CD4-positive, alpha-beta T cell treated with Interferon gamma for 1 hour (primary cell): Measurements from ENCODE around the gene DHX36.

Experiments used
- DNase-seq: peaks from one replicate; pipeline ENCODE4 v3.0.0-alpha.2; 2020

The DHX36 gene

DNA sequence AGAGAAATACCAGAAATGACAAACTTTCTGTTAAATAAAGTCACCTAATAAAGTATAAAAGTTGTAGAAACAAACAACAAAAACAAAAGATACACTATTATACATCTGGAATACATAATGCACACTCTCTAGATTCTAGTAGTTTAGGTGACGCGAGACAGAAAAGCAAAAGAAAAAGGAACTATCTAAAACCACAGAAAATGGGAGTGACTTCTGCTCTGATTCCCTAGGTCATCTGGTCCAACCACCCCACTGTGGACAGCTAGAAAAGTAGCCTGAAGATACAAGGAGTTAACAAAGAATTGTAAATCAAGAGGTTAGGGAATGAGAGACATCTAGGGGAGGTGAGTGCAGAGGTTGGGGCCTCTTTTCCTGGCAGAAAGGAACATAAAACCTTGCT, 39.1 kb downstream of the DHX36 start:
- no peak for DNase-seq

DNA sequence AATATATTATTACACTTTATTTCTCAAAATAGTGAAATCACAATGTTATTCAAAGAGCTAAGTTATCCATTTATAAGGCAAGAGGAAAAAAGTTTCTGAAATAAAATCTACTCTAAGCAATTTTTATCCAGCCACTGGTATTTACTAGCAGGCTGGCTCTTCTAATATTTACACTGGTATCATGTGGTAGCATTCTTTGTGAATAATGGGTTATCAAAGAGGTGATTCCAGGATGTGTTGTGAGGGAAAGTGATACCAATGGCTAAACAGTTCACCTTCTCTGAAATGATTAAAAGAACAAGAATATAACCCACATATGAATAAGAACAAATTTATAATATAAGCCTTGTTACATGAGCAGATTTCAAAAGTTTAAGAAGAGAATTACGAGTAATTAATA, 44.1 kb downstream of the DHX36 start:
- DNase-seq = no peak

DNA sequence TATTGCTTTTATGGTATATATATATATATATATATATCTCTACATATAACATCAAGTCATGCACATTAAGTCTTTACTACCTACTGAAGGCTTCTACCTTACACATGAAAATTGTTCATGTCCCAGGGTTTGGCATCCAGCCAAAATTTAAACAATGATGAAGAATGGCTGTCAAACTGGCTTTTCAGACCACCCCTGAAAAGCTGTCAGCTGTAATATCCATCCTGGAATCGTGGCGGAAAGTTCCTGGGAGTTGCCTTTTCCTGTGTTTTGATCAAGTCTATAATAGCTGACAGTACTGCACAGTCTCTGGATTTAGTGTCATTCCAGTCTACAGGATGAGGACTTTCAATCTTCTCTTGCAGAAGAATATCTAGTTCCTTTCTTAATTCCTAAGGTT, 48.3 kb downstream of the DHX36 start:
- DNase-seq = no peak

DNA sequence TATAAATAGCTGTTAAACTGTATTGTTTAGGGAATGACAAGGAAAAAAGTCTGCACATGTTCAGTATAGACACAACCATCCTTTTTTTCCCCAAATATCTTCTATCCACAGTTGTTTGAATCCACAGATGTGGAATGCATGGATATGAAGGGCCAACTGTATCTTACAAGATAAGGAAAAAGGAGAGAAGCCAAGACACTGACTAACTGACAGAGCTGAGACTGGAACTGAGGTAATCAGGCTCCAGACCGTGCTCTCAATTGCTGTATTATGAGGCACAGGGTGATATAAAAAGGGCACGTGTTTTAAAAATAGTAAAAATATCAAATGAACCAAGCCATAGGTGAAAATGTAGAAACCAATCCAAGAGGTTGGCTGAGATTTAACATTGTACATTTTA, 49.0 kb downstream of the DHX36 start:
- no peak for DNase-seq

- DNase-seq = no peak
Measured at GRCh38 chr3:154274348-154274747, 49.9 kb downstream of the DHX36 start.

DNA sequence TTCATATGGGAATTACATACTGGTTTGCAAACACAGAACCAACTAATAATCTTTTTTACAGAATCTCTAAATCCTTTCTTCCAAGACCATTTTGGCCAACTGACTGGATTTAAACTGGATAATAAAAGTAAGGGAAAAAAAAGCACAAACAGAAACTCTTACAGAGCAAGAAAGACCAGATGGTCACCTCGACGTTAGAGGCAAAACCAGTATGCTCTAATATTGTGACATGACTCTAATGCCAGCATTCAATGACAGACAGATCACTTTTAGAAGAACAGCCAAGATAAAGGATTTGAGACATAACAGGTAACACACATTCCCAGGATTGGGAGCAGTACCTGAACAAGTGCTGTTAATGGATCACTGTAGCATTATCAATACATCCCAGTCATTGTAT, 50.9 kb downstream of the DHX36 start:
- no peak for DNase-seq

- DNase-seq = no peak
Measured at GRCh38 chr3:154254527-154254926, 69.8 kb downstream of the DHX36 start.

DNA sequence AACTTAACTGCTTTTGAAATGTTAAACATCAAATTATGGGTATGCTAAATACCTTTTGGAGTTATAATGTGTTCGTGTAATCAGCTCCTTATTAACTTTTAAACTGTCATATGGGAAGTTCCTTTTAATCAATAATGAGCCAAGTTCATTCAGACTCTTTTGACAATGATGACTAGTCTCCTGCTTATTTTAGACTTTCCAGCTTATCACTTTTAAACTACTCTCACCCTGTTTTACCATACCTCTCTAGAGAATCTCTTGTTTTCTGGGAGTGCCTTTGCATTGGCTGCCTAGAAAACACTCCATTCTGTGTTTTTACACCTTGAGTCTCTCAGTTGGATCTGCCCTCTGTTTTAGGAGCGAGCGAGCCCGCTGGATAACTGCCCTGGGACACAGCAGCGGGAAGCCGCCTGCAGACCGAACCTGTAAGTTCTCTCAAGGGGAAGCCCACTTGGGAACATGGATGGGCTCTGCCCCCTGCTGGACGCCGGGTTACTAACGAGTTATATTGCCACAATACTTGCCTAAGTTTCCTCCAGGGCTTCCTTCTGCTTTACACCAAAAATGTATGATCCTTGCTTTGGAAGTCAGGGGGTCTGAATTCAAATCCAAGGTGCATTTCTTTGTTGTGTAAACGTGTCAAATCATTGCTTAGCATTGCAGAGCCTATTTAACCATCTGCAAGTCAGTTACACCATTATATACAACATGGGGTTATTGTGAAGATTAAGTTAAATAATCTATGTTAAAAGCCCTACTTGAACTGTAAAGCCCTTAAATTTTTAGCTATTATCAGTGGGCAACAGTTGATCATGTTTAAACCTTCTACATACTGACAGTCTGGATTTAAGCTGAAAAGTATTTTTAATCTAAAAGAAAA, 71.3 kb downstream of the DHX36 start:
- peak; percentile 58 for DNase-seq

DNA sequence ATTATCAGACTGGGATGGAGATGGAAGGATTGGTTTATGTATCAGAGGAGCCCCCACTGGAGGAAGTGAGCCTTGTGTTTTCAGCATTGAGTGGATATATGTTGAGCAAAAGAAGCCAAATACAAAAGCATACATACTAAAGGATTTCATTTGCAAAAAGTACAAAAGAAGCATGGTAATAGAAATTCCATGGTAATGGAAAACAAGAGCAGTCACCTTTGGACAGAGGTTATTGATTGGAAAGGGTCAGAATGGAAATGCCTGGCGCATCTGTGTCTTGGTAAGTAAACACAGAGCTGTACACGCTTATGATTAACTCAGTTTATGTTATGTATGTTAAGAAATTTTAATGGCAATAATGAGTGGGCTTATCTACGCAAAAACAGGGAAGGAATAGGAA, 72.7 kb downstream of the DHX36 start:
- DNase-seq = no peak

DNA sequence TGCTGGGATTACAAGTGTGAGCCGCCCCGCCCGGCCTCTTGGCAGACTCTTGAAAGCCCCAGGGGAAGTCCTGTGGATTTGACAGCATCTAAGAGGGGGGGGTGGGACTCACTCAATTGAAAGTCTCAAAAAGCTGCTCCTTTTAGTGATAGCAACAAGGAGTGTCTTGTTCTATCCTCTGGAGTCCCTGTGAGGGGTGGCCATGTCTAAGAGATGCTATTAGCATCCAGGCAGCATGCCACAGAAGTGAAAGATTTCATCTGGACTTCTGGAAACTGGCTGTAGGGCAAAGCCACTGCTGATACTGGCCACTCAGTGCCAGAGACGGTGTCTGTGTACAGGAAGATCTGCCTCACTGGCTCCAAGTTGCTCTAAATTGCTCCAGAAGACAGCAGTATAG, 74.0 kb downstream of the DHX36 start:
- no peak for DNase-seq

- no peak for DNase-seq
Measured at GRCh38 chr3:154247806-154248415, 76.4 kb downstream of the DHX36 start.

DNA sequence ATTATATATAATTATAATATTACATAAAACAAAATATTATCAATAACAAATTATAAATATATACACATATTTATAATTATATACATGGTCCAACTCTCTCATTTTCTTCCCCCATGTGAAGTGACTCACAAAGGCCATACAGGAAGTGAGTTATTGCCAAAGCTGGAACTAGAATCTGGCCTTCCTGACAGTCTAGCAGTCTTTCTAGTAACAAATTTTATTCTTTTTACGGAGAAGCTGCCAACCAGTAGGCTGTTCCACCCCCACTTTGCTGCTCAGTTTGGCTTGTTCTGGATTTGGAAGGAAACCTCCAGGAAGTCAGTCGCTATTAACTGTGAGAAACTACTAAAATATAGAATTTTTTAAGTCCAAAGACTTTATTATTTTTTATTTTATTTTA, 79.6 kb downstream of the DHX36 start:
- no peak for DNase-seq

GRCh38 chr3:154243353-154243752, 80.9 kb downstream of the DHX36 start:
- DNase-seq = no peak

- DNase-seq = no peak
Measured at GRCh38 chr3:154242766-154243165, 81.5 kb downstream of the DHX36 start.

DNA sequence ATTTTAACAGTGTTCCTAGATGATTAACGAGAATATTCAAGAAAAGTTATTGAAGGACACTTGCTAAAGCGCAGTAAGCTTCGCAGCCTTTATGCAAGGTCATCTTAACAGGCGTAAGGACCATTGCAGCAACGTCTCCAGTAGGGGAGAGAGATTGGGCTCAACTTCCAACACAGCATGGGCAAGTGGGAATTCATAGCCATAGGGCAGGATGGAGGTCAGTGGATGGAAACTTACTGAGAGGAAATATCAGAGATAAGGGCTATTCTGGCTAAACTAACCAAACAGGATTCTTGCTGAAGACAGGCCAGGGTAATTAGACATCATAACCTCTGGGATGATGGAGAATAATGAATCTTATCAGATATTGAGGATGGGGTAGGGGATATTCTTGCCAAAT, 82.8 kb downstream of the DHX36 start:
- no peak for DNase-seq

DNA sequence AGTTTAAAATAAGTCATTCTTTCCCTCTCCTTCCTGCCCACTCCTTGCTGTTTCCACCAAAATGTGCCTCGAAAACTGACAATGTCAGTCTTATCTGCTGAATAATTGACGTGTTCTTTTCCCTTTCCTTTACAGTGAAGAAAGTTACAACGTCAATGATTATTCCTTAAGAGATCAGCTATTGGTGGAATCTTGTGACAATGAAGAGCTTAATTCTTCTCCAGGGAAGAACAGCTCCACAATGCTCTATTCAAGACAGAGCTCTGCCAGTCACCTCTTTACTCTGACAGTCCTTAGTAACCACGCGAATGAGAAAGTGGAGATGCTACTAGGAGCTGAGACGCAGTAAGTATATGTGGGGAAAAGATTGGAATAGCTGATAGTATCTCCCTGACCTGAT, 84.1 kb downstream of the DHX36 start:
- DNase-seq = no peak

DNA sequence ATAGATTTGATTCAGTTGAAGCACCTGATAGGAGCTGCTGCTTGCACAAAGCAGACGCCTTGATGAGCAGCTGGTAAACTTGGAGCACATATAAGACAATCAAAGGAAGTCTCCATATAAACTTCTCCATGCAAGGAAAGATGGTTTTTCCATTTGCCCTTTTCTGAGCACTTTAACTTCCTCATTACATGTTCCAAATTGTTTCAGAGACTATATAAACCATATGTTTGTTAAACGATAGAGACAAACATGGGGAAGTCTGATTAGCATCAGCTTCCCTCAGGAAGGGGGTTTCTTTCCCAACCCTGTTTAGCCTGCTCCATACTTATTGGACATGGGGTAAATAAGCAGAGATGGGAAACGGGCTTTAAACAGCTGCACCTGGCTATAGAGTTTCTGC, 88.0 kb downstream of the DHX36 start:
- no peak for DNase-seq

- DNase-seq = no peak
Measured at GRCh38 chr3:154235330-154235729, 89.0 kb downstream of the DHX36 start.

GRCh38 chr3:154229217-154229590, 95.1 kb downstream of the DHX36 start:
- DNase-seq = no peak

GRCh38 chr3:154228561-154229216, 95.6 kb downstream of the DHX36 start:
- DNase-seq = no peak

DNA sequence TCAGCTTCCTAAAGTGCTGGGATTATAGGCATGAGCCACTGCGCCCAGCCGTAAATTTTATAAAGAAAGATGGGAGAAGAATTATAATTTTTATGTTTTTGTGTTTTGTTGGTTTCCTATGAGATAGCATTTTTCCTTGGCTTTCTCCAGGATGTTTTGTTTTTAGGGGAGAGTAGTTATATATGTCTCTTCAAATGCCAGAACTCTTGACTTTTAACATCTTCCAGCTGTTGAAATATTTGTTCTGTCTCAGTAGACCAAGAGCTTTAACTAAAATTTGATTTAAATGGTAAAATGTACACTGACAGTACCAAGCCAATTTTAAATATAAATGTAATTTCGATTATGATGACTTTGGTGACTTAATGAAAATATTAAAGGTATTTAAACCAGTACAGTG, 96.8 kb downstream of the DHX36 start:
- no peak for DNase-seq

- no peak for DNase-seq
Measured at GRCh38 chr3:154225536-154225935, 98.8 kb downstream of the DHX36 start.

GRCh38 chr3:154224866-154225265, 99.4 kb downstream of the DHX36 start:
- DNase-seq = no peak

GRCh38 chr3:154224366-154224765, 99.9 kb downstream of the DHX36 start:
- DNase-seq = no peak
